ENCODE measurements around the gene NHSL1.

Gene NHSL1

DNA sequence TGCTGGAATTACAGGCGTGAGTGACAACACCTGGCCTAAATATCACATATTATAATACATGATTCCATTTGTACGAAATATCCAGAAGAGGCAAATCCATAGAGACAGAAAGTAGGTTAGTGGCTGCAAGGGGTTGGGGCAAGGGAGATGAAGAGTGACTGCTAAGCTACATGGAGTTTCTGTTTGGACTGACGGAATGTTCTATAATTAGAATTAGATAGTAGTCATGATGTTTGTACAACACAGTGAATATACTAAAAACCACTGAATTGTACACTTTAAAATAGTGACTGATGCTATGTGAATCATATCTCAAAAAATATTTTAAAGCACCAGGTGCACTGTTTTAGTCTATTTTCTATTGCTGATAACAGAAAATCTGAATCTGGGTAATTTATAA is 99.0 kb downstream of the NHSL1 start:
- no peak for DNase-seq

DNA sequence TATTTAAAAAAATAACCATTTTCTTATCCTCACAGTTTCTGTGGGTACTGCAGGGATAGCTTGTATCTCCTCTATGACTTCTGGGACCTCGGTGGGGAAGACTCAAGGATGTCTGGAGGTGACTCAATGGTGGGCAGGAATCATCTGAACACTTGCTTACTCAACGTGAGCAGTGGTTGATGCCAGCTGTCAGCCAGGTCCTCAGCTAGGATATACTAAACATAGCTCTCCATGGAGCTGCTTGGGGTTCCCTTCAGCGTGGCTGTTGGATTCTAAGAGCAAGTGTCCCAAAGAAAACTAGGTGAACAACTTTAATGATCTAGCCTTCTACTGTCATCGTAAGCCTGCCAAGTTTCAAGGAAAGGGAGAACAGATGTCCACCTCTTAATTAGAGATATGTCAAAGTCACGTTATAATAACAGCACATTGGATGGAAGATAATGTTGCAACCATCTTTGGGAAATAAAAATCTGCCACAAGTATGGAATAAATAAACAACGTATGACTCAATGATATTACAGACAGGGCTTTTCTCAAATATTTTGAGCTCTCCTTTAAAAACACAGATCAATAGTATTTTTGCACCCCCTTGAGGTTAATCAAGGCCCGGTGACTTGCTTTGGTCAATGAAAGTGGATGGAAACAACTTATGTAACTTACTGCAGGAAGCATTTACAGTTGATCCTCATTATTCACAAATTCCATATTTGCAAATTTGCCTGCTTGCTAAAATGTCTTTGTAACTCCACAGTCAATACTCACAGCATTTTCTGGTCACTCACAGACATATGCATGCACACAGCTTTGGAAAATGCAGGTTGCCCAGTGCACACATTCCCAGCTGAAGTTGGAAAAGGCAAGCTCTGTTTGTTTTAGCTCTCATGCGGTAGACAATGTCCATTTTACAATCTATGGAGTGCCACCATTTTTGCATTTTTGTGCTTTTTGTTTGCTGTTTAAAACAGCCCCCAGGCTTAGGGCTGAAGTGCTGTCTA is 101.9 kb downstream of the NHSL1 start:
- no peak for DNase-seq

DNA sequence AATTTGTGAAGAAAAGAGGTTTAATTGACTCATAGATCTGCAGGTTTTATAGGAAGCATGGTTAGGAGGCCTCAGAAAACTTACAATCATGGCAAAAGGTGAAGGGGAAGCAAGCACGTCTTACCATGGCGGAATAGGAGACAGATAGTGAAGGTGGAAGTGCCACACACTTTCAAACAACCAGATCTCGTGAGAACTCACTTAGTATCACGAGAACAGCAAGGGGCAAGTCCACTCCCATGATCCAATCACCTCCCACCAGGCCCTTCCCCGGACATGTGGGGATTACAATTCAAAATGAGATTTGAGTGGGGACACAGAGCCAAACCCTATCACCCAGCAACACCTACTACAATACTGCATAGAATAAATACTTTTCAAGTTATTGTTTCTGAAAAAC is 102.6 kb downstream of the NHSL1 start:
- no peak for DNase-seq

DNA sequence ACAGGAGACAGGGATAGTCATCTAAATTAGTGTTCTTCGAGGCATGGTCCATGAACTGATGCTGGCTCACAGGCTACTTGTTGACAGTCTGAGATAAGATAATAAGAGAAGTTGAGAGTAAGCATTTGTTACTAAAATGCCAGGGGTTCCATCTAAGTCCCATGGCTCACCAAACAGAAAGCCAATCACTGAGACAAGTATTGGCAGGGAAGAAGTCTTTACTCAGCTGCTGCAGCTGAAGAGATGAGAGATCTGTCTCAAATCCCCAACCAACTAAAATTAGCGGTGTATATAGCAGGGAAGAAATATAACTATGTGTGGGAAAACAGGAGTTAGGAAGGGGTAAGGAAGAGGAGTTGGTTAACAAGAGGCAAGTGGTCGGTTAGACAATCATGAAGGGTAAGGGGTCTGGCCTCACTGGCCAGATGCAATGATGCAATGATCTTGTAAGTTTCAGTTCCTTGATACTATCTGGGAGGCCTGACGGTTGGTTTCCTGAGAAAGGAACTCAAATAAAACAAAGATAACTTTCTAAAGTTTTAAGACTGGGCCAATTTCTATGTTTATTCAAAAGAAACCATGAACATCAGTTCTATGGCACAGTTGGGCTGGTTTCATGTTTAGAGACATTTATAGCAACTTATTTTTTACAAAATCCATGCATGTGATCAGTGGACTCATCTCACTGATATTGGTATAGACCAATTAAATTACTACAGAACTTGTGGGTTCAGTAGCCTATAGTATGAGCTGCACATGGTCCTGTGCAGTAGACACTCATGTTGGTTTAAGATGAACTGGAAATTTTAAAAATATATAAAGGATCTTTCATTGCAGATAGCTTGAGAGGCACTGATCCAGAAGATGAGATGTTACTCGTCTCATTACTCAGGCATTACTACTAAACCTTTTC is 105.2 kb downstream of the NHSL1 start:
- DNase-seq, result no peak

DNA sequence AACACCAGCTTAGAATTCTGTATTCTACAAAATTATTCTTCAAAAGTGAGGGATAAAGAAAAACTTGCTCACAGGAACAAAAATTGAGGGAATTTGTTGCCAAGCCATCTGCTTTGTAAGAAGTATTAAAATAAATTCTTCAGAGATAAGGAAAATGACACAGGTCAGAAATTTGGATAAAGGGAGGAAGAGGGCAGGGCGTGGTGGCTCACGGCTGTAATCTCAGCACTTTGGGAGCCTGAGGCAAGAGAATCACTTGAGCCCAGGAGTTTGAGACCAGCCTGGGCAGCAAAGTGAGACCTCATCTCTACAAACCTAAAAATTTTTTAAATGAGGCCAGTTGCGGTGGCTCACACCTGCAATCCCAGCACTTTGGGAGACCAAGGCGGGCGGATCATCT is 109.7 kb downstream of the NHSL1 start:
- DNase-seq, result no peak

DNA sequence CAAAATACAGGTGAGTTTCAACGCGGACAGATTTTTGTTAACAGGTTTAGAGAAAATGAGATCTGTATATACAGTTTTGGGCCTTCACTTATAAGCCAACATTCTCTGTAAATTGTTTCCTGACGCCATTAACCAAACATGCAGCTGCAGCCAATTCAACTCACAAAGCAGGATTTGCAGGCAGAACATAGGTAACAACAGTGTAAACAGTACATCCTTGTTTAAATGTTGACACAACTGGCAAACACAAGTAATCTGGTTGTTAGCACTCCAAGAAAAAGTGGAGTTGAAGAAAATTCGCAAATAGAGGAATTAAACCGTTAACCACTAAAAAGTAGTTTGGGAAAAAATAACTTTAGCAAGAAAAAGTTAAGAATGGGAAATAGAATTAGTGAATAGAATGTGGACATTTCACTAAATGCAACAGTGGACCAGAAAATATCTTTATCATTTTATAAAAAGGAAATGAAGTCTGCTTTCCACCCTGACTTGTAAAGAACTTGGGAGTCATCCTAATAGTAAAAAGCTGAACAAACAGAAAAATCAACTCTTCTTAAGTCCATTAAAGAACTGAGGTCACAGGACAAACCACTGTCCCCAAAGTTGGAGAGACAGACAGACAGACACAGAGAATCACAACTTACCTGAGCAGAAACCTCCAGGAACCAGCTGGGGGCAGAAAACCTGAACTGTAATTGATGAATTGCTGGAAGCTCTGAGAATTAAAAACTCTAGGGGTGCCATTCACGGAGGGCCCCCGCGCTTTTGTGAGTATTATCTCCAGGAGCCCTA is 111.5 kb downstream of the NHSL1 start:
- no peak for DNase-seq

DNA sequence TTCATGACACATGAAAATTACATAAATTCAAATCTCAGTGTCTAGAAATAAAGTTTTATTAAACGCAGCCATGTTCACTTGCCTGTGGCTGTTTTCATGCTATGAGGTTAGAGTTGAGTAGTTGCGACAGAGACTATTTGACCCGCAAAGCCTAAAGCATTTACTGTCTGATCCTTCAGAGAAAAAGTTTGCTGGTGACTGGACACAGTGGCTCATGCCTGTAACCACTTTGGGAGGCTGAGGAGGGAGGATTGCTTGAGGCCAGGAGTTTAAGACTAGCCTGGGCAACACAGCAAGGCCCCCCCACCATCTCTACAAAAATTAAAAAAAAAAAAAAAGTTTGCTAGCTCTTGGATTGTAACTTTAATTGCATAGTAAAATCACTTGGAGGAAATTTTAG is 112.4 kb downstream of the NHSL1 start:
- no peak for DNase-seq

DNA sequence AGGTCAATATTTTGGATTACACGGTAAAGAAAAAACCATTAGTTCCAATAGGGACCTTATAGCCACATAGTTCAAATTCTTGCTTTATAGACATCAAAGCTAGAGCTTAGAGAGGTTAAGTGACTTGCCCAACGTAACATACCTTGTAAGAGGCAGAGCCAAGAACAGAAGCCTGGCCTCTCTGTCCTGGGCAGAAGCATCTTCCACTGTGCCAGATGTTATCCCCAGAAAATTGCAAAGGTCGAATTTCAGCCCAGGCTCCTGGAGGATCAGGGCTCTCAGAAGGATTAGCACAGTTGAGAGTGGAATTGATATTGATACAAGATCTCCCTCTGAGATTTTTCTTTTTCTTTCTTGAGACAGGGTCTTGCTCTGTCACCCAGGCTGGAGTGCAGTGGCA is 115.5 kb downstream of the NHSL1 start:
- no peak for DNase-seq

DNA sequence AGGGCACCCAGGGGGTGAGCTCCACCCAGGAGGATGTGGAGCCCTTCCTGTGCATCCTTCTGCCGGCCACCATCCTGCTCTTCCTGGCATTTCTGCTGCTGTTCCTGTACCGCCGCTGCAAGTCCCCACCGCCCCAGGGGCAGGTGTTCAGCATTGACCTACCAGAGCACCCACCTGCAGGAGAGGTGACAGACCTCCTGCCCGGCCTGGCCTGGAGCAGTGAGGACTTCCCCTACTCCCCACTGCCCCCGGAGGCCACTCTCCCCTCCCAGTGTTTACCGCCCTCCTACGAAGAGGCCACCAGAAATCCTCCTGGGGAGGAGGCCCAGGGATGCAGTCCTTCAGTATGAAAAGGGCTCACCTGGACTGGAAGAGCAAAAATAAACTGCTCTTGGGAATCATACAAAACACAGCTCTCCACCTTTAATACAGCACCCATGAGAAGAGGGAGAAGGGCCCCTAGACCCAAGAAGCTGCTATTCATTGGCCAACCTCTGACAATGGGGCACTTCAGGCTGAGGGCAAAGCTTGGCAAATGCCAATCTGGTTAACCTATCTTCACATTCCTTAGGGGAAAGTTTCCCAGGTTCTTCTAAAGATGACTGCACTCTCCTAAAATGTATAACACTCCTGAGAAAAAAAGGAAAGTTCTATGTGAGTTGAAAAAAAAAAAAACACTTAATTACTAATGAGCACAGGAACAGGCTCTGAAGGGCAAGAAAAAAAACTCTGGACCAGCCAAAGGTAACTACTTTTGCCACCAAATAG is 116.6 kb downstream of the NHSL1 start:
- DNase-seq, result no peak

DNA sequence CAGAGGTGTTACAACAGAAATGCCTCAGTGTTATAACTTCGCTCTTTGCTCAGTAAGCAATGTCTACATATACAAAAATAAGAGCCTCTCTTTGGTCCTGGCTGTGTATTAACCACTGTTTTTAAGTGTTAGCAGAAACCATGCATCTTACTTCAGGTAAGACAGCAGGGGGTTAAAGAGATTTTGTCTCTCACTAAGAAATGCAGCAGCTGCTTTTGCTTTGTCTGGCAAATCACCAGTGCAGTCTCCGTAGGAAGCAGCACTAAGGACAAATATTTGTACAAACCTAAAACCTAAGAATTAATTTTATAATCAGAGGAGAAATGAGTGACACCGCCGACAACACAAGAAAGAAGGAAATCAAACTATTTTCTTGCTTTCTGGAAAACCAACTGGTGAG is 120.8 kb downstream of the NHSL1 start:
- DNase-seq, result no peak

DNA sequence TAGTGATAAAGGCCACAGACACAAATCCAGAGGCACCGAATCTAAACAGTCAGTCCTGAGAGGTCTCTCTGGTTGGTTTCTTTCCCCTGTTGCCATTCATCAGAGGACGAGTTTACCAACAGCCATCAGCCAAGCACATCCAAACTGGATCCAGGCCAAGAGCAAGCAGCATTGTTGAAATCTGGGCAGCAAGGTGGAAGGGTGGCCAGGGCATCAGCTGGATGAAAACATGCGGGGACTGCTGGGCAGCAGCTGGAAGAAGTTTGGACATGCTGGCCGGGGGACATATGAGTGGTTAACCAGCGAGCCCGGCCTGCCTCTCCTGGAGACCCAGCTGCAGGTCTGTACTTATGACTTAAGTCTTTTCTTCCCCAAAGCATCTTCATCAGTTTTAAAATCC is 121.5 kb downstream of the NHSL1 start, which contains the start of gene SMIM28:
Gene SMIM28 (plus strand): TSS at position 62 of the 400 bp plus-strand sequence. CDS start 168 bp downstream, at position 230.
- no peak for DNase-seq

DNA sequence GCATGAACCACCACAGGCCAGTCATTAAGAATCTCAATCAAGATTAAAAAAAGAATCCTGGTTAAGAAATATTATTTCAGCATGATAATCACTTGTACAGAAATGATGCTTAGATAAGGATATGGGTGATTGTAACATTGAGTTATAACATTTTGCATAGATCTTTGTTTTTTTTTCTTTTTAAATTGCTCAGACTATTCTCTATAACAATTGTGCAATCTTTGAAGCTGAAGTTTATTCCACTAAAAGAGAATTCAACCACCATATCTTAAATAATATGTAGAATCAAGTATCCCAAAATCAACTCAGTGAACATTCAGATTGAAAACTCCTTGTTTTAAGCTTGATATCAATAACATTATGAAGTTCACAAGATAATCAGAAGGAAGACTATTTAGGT is 122.3 kb downstream of the NHSL1 start:
- no peak for DNase-seq

DNA sequence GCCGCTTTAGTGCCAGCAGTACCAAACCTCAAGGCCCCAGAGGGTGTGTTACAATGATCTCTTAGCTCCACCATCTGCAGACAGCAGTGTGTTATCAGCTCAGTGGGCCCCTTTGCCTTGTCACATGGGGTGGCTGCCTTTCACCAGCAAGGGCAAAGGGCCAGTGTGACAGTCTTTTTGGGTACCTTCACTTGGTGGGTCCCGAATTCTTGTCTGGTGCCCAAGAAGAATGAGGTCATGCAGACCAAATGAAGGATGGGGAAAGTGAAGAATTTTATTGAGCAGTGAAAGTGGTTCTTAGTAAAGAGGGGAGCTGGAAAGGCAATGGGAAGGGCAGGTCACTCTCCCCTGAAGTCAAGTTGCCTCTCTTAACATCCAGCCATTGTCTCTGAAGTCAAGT is 124.5 kb downstream of the NHSL1 start:
- no peak for DNase-seq

DNA sequence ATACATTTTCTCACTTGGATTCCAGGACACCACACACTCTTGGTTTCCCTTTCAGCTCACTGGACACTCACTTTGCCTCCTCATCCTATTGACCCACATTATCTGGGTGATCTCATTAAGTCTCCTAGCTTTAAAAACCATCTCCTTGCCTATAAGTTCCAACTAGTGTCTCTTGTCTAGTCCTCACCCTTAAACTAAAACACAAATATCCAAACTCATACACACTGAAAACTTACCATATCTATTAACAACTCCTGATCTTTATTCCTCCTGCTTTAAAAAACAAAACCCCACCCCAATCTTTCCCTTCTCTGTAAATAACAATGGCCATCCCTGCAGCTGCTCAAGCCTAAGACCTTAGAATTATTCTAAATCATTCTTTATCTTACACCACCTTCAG is 125.1 kb downstream of the NHSL1 start:
- no peak for DNase-seq

DNA sequence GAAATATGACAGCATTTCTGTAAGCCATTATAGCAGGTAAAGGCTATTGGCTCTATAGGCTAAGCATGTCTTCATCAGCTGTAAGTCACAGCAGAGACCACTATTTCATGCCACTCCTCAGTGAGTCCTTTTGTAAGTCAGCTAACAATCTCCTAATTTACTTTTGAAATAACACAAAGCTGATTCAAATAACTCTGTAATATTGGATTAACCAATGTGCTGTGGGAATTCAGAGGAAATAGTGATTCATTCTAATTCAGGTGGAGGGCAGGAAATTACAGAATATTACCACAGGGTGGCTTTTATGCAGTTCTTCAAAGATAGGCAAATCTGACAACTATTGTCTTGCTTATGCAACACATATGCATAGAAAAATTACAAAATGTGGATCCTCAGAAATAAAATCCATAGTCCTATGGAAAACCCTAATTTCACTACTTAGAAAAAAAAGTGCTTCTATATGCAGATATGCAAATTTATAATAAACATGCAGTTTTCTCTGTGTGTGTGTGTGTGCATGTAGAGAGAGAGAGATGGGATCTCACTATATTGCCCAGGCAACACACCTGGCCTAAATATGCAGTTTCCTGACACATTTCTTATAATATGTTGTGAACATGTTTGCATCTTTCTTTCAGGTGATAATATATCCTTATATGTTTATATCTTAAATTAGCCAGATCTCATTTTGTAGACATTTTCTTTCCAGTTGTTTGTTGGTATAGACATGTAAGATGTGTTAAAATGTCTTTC is 126.4 kb downstream of the NHSL1 start:
- DNase-seq, result no peak

Data from NCI-H510A (cell line).